DOHH2 (cell line): Measurements from ENCODE around the gene KCNK3.

Experiments used
- H3F3A ChIP-seq: fragments of 200-600 bp; sonication (generic), shearing (Covaris generic); 2 replicates; pipeline ENCODE4 v1.6.0; 2016; ENCODE audit warnings: antibody characterized with exemption, mild to moderate bottlenecking; ENCODE audit not compliant: control insufficient read depth, insufficient read depth
- H3K27ac ChIP-seq: fragments of 200-600 bp; sonication (generic); 2 replicates; pipeline ENCODE4 v1.5.1; 2014; ENCODE audit warnings: low read depth, mild to moderate bottlenecking, low read length, moderate library complexity
- H3K27me3 ChIP-seq: fragments of 200-600 bp; sonication (generic); 2 replicates; pipeline ENCODE4 v1.6.1; 2014; ENCODE audit warnings: mild to moderate bottlenecking, low read length, mixed read lengths; ENCODE audit not compliant: control insufficient read depth
- H3K36me3 ChIP-seq: fragments of 200-600 bp; sonication (generic); 2 replicates; pipeline ENCODE4 v1.6.1; 2014; ENCODE audit warnings: mild to moderate bottlenecking, low read length, moderate library complexity, mixed read lengths; ENCODE audit not compliant: control insufficient read depth
- H3K4me1 ChIP-seq: fragments of 200-600 bp; sonication (generic); 2 replicates; pipeline ENCODE4 v1.6.1; 2014; ENCODE audit warnings: mild to moderate bottlenecking, low read length, mixed read lengths; ENCODE audit not compliant: control insufficient read depth
- H3K4me2 ChIP-seq: fragments of 200-600 bp; sonication (generic); 2 replicates; pipeline ENCODE4 v1.6.0; 2014; ENCODE audit warnings: mild to moderate bottlenecking, low read length, moderate library complexity
- H3K4me3 ChIP-seq: fragments of 200-600 bp; sonication (generic); 2 replicates; pipeline ENCODE4 v1.5.1; 2014; ENCODE audit warnings: mild to moderate bottlenecking, low read length, mixed read lengths
- H3K79me2 ChIP-seq: fragments of 200-600 bp; sonication (generic); 2 replicates; pipeline ENCODE4 v1.6.1; 2014; ENCODE audit warnings: mild to moderate bottlenecking, low read length, mixed read lengths; ENCODE audit not compliant: control insufficient read depth
- H3K9me2 ChIP-seq: fragments of 200-600 bp; sonication (generic); replicated peaks from 2 replicates; pipeline ENCODE4 v1.6.1; 2014; ENCODE audit warnings: mild to moderate bottlenecking, low read length, mixed read lengths; ENCODE audit not compliant: control insufficient read depth
- H3K9me3 ChIP-seq: fragments of 200-600 bp; sonication (generic); 2 replicates; pipeline ENCODE4 v1.6.1; 2014; ENCODE audit warnings: antibody characterized with exemption, low read length, mixed read lengths; ENCODE audit not compliant: control insufficient read depth, insufficient read depth
- H4K20me1 ChIP-seq: fragments of 200-600 bp; sonication (generic); 2 replicates; pipeline ENCODE4 v1.6.0; 2014; ENCODE audit warnings: low read depth, mild to moderate bottlenecking, antibody characterized with exemption, low read length, moderate library complexity; ENCODE audit not compliant: control insufficient read depth, insufficient read depth
- CTCF ChIP-seq: fragments of 200-600 bp; sonication (generic); IDR thresholded peaks from one replicate; pipeline ENCODE4 v1.5.1; 2014; ENCODE audit warnings: antibody characterized with exemption, mild to moderate bottlenecking, low read depth, low read length; ENCODE audit not compliant: poor library complexity, severe bottlenecking
- EZH2phosphoT487 ChIP-seq: fragments of 200-600 bp; sonication (generic); IDR thresholded peaks from 2 replicates; pipeline ENCODE4 v1.6.1; 2017; ENCODE audit warnings: borderline replicate concordance, mild to moderate bottlenecking, antibody characterized with exemption, low read length, moderate library complexity, mixed read lengths

KCNK3 gene

GRCh38 chr2:26723991-26724750 is 31.6 kb downstream of the KCNK3 start:
- Histone ChIP-seq H3K36me3 (no peaks in the 10 kb centered on the region), H3K27me3 (no peaks in the 10 kb centered on the region), H3K9me2 (no peaks in the 10 kb centered on the region), H3F3A (no peaks in the 10 kb centered on the region), H3K4me1 (no peaks in the 10 kb centered on the region), H3K9me3 (no peaks in the 10 kb centered on the region), H4K20me1 (no peaks in the 10 kb centered on the region), H3K79me2 (no peaks in the 10 kb centered on the region), H3K27ac (no peak overlapping the region), H3K4me3 (no peak overlapping the region), H3K4me2 (no peak overlapping the region)
- TF ChIP-seq EZH2phosphoT487 (no peak), CTCF (no peak)

DNA sequence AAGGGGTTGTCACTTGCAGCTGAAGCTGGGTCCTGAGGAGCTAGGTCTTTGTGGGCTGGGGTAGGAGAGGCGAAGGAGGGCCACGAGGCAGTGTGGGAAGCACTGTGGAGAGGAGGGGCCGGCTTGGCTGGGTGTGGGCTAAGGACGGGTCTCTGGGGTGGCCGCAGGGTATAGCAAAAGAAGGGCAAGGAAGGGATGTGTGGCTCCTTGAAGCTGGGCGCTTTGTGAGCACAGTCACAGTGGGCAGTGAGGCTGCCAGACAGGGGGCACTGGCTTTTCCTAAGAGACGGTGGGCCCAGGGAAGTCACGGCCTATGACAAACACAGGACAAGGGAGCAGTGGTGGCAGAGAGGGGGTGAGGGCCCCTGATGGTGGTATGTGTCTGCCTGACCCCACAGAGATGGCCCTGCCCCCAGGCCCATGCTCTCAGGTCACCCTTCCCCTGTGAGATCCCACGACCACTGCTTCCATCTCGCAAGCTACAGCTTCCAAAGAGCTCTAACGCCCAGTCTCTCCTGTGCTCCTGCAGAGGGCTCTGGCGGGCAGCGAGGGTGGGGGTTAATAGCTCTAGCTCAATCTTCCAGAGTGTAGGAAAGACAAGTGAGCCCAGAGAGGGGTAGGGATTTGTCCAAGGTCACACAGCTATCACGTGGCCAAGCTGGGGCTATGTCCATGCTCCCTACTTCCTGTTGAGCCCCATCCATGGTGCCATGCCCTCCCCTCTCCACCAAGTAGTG is 32.4 kb downstream of the KCNK3 start:
- no peaks in the 10 kb centered on the region for H3K27me3 ChIP-seq
- H3K4me2 ChIP-seq: no peak overlapping the region
- no peaks in the 10 kb centered on the region for H3K9me3 ChIP-seq
- no peaks in the 10 kb centered on the region for H3K79me2 ChIP-seq
- H3K4me3 ChIP-seq: no peak overlapping the region
- no peak overlapping the region for H3K27ac ChIP-seq
- TF ChIP-seq CTCF (no peak), EZH2phosphoT487 (no peak)
- H3F3A ChIP-seq: no peaks in the 10 kb centered on the region
- H3K9me2 ChIP-seq: no peaks in the 10 kb centered on the region
- no peaks in the 10 kb centered on the region for H3K36me3 ChIP-seq
- no peaks in the 10 kb centered on the region for H4K20me1 ChIP-seq
- H3K4me1 ChIP-seq: no peaks in the 10 kb centered on the region

DNA sequence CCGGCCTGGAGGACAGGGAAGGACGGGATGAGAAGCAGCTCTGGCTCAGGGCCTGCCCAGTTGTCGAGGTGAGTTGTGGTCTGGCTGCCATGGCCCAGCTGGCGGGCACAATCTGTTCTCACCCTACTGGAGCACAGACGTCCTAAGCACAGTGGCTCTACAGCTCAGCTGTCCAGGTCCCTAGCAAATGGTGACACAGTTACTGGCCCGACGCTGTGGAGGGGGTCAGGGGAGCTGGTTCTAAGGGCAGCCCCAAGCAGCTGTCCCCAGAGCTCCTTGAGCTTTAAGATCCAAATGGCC is 32.9 kb downstream of the KCNK3 start:
- H3K4me2 ChIP-seq: no peak overlapping the region
- H3K36me3 ChIP-seq: no peaks in the 10 kb centered on the region
- no peak overlapping the region for H3K4me3 ChIP-seq
- H3K79me2 ChIP-seq: no peaks in the 10 kb centered on the region
- no peaks in the 10 kb centered on the region for H3K9me3 ChIP-seq
- no peaks in the 10 kb centered on the region for H3K9me2 ChIP-seq
- no peaks in the 10 kb centered on the region for H3K4me1 ChIP-seq
- no peaks in the 10 kb centered on the region for H3K27me3 ChIP-seq
- H4K20me1 ChIP-seq: no peaks in the 10 kb centered on the region
- H3K27ac ChIP-seq: no peak overlapping the region
- H3F3A ChIP-seq: no peaks in the 10 kb centered on the region
- no peak for TF ChIP-seq EZH2phosphoT487
- no peak for TF ChIP-seq CTCF
